ENCODE data around the gene CTRB1.

The CTRB1 gene

DNA sequence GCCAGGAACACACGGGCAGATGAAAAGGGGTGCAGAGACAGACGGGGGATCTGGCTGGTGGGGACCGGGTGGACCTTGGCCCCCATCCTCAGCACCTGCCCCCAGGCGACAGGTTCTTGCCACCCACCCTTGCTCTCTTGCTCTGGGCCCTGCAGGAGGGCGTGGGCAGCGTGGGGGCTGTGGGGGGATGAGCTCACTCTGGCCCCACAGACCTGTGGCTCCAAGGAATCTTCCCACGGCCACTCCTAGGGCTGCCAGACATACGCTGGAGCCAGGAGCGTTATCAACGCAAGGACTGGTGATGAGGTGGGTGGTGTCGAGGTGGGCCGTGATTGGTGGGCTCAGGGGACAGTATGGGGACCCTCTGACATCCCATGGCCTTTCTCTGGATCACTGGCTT is 6.3 kb downstream of the CTRB1 start:
- in situ Hi-C loops (cut with HindIII; ENCODE audit: low sequenced_read_pairs): loop anchor here (25.0 kb wide), 1 partner anchor 162 kb away; no protein-coding TSS in a partner anchor

DNA sequence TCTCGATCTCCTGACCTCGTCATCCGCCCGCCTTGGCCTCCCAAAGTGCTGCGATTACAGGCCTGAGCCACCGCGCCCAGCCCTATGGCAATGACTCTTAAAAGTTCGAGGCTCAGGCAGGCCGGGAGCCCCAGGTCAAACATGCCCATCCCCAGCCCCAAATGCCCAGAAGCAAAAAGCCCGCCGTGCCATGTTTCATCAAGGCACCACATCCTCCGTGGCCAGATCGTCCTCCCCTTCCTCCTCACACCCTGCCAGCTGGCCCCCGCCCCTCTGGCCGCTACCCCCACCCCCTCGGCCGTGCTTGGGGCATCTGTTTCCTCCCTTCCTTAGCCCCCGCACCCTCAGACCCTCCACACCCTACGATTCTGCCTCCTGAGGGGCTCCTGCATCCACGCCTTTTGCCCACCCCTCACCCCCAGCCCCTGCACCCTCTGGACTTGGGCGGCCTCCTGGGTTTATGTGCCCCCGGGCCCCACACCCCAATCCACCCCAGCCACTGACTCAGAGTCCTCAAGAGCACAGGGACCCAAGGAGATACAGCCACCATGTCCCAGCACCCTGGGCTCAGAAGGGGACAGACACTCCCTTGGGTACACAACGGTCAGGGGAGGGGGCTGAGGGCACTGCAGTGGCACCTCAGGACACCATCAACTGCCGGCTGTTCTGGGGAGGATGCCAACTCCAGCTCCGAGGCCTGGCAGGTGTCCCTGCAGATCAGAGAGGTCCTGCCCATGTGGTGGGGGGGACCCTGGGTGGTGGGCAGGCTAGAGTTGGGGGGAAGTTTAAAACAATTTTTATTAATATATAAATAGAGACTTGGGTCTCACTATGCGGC is 7.1 kb downstream of the CTRB1 start:
- in situ Hi-C loops (cut with HindIII; ENCODE audit: low sequenced_read_pairs): loop anchor here (25.0 kb wide), 1 partner anchor 161 kb away; no protein-coding TSS in a partner anchor

- in situ Hi-C loops (cut with HindIII; ENCODE audit: low sequenced_read_pairs): loop anchor here (25.0 kb wide), 1 partner anchor 161 kb away; no protein-coding TSS in a partner anchor
Measured at GRCh38 chr16:75226550-75227360, 8.0 kb downstream of the CTRB1 start.

DNA sequence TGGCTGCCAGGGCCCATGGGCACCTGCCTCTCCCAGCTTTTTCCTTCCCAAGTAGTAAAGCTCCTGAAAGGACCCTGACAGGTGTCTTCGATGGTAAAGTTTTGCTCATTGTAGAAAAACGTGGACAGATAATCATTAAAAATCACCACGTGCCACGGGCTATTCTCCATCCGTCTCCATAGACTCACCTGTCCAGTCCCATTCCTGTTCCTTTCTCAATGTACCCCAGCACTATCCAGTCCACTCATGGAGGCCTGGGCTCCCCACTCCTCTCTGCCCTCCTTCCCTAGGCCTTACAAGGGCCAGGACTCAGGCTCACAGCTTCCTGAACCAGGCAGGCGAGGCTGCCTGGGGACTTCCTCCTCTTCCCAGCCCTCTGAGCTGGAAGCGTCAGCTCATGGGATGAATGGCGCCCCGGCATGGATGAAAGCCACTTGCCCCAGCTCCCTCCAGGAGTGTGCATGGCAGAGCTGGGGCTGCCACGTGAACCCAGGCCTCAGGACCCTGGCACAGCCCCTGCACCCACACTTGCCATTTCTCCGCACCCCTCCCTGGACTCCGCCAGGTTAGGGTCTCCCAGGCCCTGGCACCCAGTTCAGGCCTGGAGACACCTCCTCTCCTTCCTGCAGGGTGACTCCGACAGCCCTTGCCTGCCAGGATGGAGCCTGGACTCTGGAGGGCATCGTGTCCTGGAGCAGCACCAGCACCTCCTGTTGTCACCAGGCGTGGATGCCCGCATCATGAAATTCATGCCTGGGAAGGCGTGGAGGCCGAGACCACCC is 8.8 kb downstream of the CTRB1 start:
- in situ Hi-C loops (cut with HindIII; ENCODE audit: low sequenced_read_pairs): loop anchor here (25.0 kb wide), 1 partner anchor 160 kb away; no protein-coding TSS in a partner anchor

- in situ Hi-C loops (cut with HindIII; ENCODE audit: low sequenced_read_pairs): loop anchor here (25.0 kb wide), 1 partner anchor 159 kb away; no protein-coding TSS in a partner anchor
Measured at GRCh38 chr16:75228143-75228976, 9.6 kb downstream of the CTRB1 start.

DNA sequence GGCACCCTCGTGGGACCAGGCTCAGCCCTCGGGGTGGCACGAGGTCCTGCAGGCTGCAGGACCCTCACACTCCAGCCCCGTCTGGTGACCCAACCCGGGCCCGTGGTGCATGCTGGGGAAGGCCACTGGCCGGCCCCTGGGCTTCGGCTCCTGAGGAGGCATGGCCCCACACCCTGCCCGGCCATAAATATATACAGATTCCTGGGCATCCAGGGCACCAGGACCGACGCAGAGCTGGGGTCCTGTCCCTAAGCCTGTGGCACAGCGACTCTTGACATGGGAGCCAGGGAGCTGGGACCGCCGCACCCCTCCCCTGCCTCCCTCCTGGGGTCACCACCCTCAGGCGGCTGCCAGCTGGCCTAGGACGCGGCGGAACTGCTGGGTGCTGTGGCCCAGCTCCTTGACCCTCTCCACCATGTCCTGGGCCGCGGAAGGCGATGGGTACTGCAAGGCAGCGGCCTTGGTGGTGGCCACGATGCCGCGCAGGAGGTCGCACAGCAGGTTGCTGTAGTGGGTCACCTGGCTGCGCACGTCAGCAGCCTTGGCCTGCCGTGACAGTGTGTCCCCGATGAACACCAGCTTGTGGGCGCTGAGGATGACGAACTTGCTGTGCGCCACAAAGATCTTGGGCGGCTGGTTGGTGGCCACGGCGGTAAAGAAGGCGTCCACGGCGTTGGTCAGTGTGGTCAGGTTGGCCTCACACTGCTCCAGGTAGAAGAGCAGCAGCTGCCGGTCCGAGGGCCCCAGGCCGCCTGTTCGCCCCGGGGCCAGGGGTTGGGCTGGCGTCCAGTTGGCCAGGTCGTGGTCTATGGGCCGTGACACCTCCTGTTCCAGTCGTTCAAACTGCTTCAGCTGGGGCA is 10.6 kb downstream of the CTRB1 start:
- in situ Hi-C loops (cut with HindIII; ENCODE audit: low sequenced_read_pairs): loop anchor here (25.0 kb wide), 1 partner anchor 158 kb away; no protein-coding TSS in a partner anchor

DNA sequence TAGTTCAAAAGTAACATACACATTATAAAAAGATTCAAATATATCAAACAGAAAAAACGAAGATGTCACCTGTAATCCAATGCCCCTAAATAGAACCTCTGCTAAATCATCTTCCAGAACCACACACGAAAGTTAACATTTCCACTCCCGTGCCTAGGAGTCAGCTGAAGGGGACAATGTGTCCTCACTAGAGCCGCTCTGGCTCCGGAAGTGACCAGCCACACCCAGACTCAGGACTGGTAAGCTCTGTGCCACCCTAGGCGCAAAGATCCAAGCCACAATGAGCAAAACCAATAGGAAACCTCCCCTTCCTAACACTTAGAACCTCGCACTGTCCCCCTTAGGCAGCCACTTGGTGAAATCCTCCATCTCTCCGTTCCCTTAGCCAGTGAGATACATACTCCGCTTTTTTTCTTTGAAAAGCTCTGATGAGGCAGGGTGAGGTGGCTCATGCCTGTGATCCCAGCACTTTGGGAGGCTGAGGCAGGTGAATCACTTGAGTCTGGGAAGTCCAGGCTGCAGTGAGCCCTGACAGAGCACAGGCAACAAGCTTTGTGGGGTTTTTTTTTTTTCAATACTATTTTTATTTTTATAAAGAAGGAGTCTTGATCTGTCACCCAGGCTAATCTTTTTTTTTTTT is 11.8 kb downstream of the CTRB1 start:
- in situ Hi-C loops (cut with HindIII; ENCODE audit: low sequenced_read_pairs): loop anchor here (25.0 kb wide), 1 partner anchor 157 kb away; no protein-coding TSS in a partner anchor

DNA sequence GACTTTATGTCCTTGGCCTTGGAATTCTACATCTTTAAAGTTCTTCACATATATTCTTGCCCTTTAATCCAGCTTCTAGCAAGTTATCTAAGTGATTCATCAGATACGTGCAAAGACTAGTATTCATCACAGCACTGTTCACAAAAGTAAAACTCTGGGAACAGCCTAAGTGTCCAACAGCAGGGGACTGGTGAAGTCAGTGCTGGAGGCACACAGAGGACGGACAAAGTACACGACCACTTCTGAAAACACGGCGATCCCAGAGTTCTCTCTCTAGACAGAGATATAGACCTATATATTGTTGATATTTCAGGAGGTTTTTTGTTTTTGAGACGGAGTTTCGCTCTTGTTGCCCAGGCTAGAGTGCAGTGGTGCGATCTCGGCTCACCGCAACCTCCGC is 12.8 kb downstream of the CTRB1 start:
- in situ Hi-C loops (cut with HindIII; ENCODE audit: low sequenced_read_pairs): loop anchor here (25.0 kb wide), 1 partner anchor 156 kb away; no protein-coding TSS in a partner anchor

GRCh38 chr16:75233611-75233938 is 14.8 kb downstream of the CTRB1 start:
- in situ Hi-C loops (cut with HindIII; ENCODE audit: low sequenced_read_pairs): loop anchor here (25.0 kb wide), 1 partner anchor 154 kb away; no protein-coding TSS in a partner anchor

DNA sequence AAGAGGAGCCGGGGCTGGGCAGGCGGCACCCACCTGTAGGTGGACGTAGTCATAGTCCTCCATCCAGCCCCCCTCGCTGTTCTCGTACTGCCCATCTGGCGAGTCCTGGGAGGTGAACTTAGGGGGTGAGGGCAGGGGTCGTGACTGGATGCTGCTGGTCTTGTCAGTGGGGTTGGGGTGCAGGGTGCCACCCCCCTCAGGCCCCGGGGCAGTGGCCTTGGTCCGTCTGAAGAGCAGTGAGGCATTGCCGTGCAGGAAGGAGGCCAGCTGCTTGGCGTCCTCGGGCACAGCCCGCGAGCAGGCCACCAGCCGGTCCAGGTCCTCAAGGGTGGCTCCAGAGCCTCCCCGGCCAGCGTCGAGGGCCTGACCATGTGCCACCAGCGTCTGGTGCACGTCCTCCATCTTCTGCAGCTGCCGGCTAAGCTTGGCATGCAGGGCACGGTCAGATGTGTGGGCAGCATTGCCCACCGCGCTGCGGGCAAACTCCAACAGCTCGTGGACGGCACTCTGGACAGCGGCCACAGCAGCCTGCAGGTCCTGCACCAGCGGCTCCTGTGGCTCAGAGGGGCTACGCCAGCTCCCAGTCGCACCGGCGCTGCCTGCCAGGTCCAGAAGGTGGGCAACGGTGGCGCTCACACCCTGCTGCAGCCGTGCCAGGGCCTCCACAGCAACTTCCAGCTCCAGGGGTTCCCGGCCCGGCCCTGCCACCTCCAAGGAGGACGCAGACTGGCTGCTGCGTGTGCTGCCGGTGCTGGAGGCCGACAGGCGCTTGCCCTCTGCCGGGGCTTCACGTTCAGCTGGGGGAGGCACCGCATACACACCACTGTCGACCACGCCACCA is 16.3 kb downstream of the CTRB1 start:
- in situ Hi-C loops (cut with HindIII; ENCODE audit: low sequenced_read_pairs): loop anchor here (5.0 to 25.0 kb wide), 3 partner anchors 38 to 152 kb away; no protein-coding TSS in a partner anchor

DNA sequence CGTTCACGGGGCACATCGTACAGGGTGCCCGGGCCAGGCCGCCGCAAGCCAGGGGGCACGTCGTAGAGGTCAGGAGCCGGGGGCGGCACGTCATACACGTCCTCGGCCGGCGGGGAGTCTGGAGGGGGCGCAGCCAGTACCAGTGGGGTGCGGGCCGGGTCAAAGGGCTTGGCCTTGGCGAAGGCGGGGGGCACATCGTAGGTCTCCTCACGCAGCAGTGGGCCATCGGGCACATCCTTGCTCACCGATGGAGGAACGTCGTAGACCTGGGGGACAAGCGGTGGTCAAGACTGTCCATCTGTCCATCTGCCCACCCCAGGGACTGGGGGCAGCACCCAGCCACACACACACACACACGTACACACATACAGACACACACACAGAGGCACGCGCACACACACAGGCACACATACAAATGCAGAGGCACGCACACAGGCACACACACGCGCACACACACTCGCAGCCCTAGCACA is 17.0 kb downstream of the CTRB1 start:
- in situ Hi-C loops (cut with HindIII; ENCODE audit: low sequenced_read_pairs): loop anchor here (5.0 to 25.0 kb wide), 3 partner anchors 38 to 152 kb away; no protein-coding TSS in a partner anchor

- in situ Hi-C loops (cut with HindIII; ENCODE audit: low sequenced_read_pairs): loop anchor here (5.0 to 25.0 kb wide), 3 partner anchors 39 to 151 kb away; no protein-coding TSS in a partner anchor
Measured at GRCh38 chr16:75236232-75236631, 17.4 kb downstream of the CTRB1 start.

- in situ Hi-C loops (cut with HindIII; ENCODE audit: low sequenced_read_pairs): loop anchor here (5.0 to 25.0 kb wide), 3 partner anchors 40 to 150 kb away; no protein-coding TSS in a partner anchor
Measured at GRCh38 chr16:75236736-75237397, 18.1 kb downstream of the CTRB1 start.

DNA sequence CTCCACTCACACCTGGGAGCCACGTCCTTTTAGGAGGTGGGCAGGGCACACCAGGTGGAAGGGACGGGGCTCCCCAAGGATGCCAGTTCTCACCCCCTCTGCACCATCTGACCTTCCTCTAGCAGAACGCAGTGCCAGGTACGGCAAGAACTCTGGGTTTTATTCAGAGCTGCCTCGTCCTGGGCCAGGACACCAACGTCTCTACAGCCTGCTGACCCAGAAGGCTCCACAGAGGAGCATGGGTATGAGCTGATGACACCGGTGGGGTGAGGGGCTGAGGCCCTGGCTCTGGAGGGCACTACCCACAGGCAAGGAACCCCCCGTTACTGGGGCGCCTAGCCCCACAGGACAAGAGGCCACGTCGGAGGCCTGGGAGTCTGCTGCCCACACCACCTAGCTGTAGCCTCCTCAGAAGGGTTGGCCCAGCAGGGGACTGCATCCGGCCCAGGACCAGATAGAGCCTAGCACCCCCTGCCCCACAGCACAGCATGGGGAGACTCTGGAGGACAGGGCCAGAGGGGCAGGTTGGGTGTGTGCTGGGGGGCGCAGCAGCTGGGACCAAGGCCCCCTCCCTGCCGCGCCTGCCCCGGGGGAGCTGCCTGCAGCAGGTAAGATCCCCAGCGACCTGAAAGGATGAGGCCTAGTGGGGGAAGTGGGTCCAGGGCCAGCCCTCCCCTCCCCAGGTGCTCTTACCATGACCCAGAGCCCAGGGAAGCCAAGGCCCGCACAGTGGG is 18.8 kb downstream of the CTRB1 start:
- in situ Hi-C loops (cut with HindIII; ENCODE audit: low sequenced_read_pairs): loop anchor here (5.0 to 25.0 kb wide), 3 partner anchors 40 to 150 kb away; no protein-coding TSS in a partner anchor

DNA sequence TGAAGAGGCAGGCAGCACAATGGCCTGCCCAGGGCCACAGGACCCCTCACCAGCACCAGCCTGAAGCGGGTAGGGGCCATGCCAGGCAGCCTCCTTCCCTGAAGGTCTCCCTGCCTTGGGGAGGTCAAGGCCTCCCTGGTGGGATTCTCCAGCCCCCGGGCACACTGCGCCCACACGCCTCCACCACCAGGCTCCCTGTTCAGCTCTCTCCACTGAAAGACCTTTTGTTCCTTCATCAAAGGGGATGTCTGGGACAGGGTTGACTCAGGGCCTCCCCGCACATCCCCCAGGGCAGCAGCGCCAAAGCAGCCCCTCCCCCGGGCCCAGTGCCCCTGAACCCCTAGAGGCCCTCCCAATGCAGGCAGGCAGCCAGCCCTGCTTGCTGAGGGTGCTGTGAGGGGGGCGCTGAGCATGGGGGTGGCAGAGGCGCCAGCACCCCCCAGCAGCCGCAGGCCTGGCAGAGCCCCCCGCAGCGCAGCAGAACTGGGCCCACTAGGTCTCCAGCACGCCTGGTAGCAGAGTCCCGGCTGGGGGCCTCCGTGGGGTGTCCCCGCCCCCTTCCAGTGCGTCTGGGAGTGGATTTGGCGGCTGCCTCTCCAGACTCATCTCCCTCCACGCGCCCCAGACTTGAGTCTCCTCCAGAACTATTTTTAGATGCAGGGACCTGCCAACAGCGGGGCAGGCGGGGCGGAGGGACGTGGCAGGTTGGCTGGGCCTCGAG is 19.5 kb downstream of the CTRB1 start:
- in situ Hi-C loops (cut with HindIII; ENCODE audit: low sequenced_read_pairs): loop anchor here (5.0 to 25.0 kb wide), 3 partner anchors 41 to 149 kb away; no protein-coding TSS in a partner anchor
